Cardiac muscle cell (in vitro differentiated cells and primary cell): Measurements from ENCODE around the gene LNPK. TPM values are rescaled to one million over a fixed set of nuclear protein-coding genes. Genes with fewer than 3 reads are reported as not detected.

Source experiments
- DNase-seq, 2 donors: peaks; one replicate each; pipeline versions ENCODE4 v3.0.0 to v3.0.0-alpha.2; 2010 to 2017; ENCODE audit warnings: low read depth in 1 of 2, low spot score in 1 of 2
- H3K27ac ChIP-seq: fragments of 200-600 bp; sonication (generic); 2 replicates; pipeline ENCODE4 v1.5.1; 2016
- H3K27me3 ChIP-seq: fragments of 200-600 bp; sonication (generic); 2 replicates; pipeline ENCODE4 v1.6.0; 2016; ENCODE audit warnings: control low read depth
- H3K36me3 ChIP-seq: fragments of 200-600 bp; sonication (generic); 2 replicates; pipeline ENCODE4 v1.5.1; 2016; ENCODE audit warnings: control low read depth
- H3K4me1 ChIP-seq: fragments of 200-600 bp; sonication (generic); 2 replicates; pipeline ENCODE4 v1.8.1; 2017; ENCODE audit warnings: low read depth, mild to moderate bottlenecking, mixed run types
- H3K4me3 ChIP-seq: fragments of 200-600 bp; sonication (generic); 2 replicates; pipeline ENCODE4 v1.5.1; 2016; ENCODE audit warnings: mild to moderate bottlenecking
- H3K9me3 ChIP-seq: fragments of 200-600 bp; sonication (generic); 2 replicates; pipeline ENCODE4 v1.5.1; 2017; ENCODE audit warnings: low read depth, mild to moderate bottlenecking, control low read depth
- CTCF ChIP-seq: IDR thresholded peaks from 2 replicates; pipeline ENCODE4 v1.5.1; 2012; ENCODE audit warnings: low read depth, mild to moderate bottlenecking, low read length
- polyA plus RNA-seq: library from polyadenylated mRNA; unstranded; fragments of >200 nt; fragmentation: Nextera tagmentation; extraction: Ambion mirVana; gene quantifications from 2 replicates; pipeline ENCODE4 v1.2.1, GENCODE V29; 2016
- total RNA-seq: library from RNA; depleted of rRNA; stranded (reverse); fragments of >200 nt; gene quantifications from 2 replicates; pipeline ENCODE4 v1.2.3, GENCODE V29; 2016

LNPK gene
- total and polyA plus RNA-seq, 2 experiments from 2014 or later: 34.5 to 35.0 TPM

GRCh38 chr2:176025932-176026331 lies 23.9 kb upstream of the LNPK start:
- Histone ChIP-seq H3K4me3 (no peak overlapping the region), H3K27ac (no peak overlapping the region), H3K36me3 (no peaks in the 10 kb centered on the region), H3K4me1 (peaks cover 36% of the 10 kb centered on the region), H3K27me3 (no peaks in the 10 kb centered on the region), H3K9me3 (no peaks in the 10 kb centered on the region)
- no peak for DNase-seq
- no peak for TF ChIP-seq CTCF

GRCh38 chr2:176024083-176024482 lies 22.0 kb upstream of the LNPK start:
- peak in 1 of 2 donors; percentile 30 for DNase-seq
- H3K27me3 ChIP-seq: no peaks in the 10 kb centered on the region
- TF ChIP-seq CTCF: no peak
- peaks cover 36% of the 10 kb centered on the region for H3K4me1 ChIP-seq
- no peaks in the 10 kb centered on the region for H3K36me3 ChIP-seq
- H3K9me3 ChIP-seq: no peaks in the 10 kb centered on the region
- H3K4me3 ChIP-seq: no peak overlapping the region
- H3K27ac ChIP-seq: peak overlapping the region; percentile 22

GRCh38 chr2:176022048-176022447 lies 20.0 kb upstream of the LNPK start:
- no peaks in the 10 kb centered on the region for H3K36me3 ChIP-seq
- TF ChIP-seq CTCF: no peak
- H3K27ac ChIP-seq: no peak overlapping the region
- peaks cover 32% of the 10 kb centered on the region for H3K4me1 ChIP-seq
- H3K9me3 ChIP-seq: no peaks in the 10 kb centered on the region
- no peak for DNase-seq
- no peaks in the 10 kb centered on the region for H3K27me3 ChIP-seq
- H3K4me3 ChIP-seq: no peak overlapping the region

- no peaks in the 10 kb centered on the region for H3K36me3 ChIP-seq
- no peak overlapping the region for H3K4me3 ChIP-seq
- H3K27me3 ChIP-seq: no peaks in the 10 kb centered on the region
- H3K9me3 ChIP-seq: no peaks in the 10 kb centered on the region
- H3K4me1 ChIP-seq: peaks cover 21% of the 10 kb centered on the region
- TF ChIP-seq CTCF: no peak
- H3K27ac ChIP-seq: no peak overlapping the region
- DNase-seq: no peak
Observed at GRCh38 chr2:176020400-176020799, 18.3 kb upstream of the LNPK start.

- no peaks in the 10 kb centered on the region for H3K9me3 ChIP-seq
- H3K4me3 ChIP-seq: no peak overlapping the region
- TF ChIP-seq CTCF: no peak
- H3K27ac ChIP-seq: no peak overlapping the region
- peak in 1 of 2 donors; percentile 6 for DNase-seq
- H3K36me3 ChIP-seq: no peaks in the 10 kb centered on the region
- no peaks in the 10 kb centered on the region for H3K27me3 ChIP-seq
- H3K4me1 ChIP-seq: peaks cover 11% of the 10 kb centered on the region
Observed at GRCh38 chr2:176018708-176019107, 16.6 kb upstream of the LNPK start.

- no peaks in the 10 kb centered on the region for H3K27me3 ChIP-seq
- DNase-seq: no peak
- H3K36me3 ChIP-seq: no peaks in the 10 kb centered on the region
- no peak overlapping the region for H3K27ac ChIP-seq
- peaks cover 21% of the 10 kb centered on the region for H3K4me1 ChIP-seq
- no peaks in the 10 kb centered on the region for H3K9me3 ChIP-seq
- no peak overlapping the region for H3K4me3 ChIP-seq
- no peak for TF ChIP-seq CTCF
Observed at GRCh38 chr2:176009445-176009844, 7.4 kb upstream of the LNPK start.
